PC-9 (cell line): ENCODE data around the gene LCAT.

Experiments used
- CTCF ChIP-seq: fragments of 200-600 bp; sonication (generic); conservative IDR thresholded peaks from 2 replicates; pipeline ENCODE4 v1.6.1; 2017; ENCODE audit warnings: mixed run types, antibody characterized with exemption, mild to moderate bottlenecking, moderate library complexity
- EZH2 ChIP-seq: fragments of 200-600 bp; sonication (generic); IDR thresholded peaks from 2 replicates; pipeline ENCODE4 v1.8.0; 2017; ENCODE audit warnings: antibody characterized with exemption, low read depth

- no peak for TF ChIP-seq CTCF
- TF ChIP-seq EZH2, result no peak
These were observed 27.8 kb downstream of the LCAT start for GRCh38 chr16:67915831-67916723.
